Panc1 (cell line): ENCODE results near the gene ZSCAN2.
A peak's percentile ranks its signal among the peaks of the same experiment; 100 is the strongest.

Experiments used
- CTCF ChIP-seq: fragments of 450-650 bp; IDR thresholded peaks from 2 replicates; pipeline ENCODE4 v1.5.1; 2017; ENCODE audit warnings: mild to moderate bottlenecking
- POLR2AphosphoS5 ChIP-seq: IDR thresholded peaks from 2 replicates; pipeline ENCODE4 v1.6.1; 2012; ENCODE audit warnings: mild to moderate bottlenecking, low read depth, low read length, moderate library complexity
- SIN3A ChIP-seq: IDR thresholded peaks from 2 replicates; pipeline ENCODE4 v1.6.1; 2012; ENCODE audit warnings: low read depth, mild to moderate bottlenecking, low read length, moderate library complexity, borderline replicate concordance; ENCODE audit not compliant: insufficient read depth
- TCF7L2 ChIP-seq: IDR thresholded peaks from 2 replicates; pipeline ENCODE4 v1.6.1; 2011; ENCODE audit warnings: mild to moderate bottlenecking, low read depth, low read length, inconsistent platforms
- TF ChIP-seq, protein P1 (sequence below), 2 experiments: IDR thresholded peaks; 2 replicates each; pipeline ENCODE4 v1.6.1; 2011 to 2012; ENCODE audit warnings: low read depth in 2 of 2, control low read depth in 1 of 2, low read length in 1 of 2, mild to moderate bottlenecking in 1 of 2, moderate library complexity in 1 of 2; ENCODE audit not compliant: insufficient read depth in 1 of 2

DNA sequence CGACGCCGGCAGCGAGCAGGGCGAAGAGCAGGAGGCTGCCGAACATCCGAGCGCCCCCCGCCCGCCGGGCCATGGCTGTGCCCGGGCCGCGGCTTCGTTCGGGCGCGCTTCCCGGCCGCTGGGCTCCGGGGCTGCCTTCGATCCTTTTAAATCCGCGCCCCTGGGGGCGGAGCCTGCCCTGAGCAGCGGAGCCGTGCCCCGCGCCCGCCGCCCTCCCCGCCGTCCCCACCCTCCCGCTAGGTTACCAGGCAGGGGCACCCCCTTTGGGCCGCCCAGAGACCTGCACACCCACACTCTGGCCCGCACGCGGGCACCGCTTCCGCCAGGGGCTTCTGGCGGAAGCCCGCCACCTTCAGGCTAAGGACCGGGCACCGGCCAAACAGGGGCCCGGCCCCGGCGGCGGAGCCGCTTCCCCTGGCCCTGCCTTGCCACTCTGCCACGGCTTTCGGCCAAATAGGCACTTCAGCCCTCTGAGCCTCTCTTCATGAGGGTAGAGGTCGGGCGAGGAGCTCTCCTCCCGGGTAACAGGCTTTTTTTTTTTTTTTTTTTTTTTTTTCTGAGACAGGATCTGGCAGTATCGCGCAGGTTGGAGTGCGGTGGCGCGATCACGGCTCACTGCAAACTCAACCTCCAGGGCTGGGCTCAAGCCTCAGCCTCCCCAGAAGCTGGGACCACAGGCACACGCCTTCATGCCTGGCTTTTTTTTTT is 57.4 kb downstream of the ZSCAN2 start, which contains the start of gene NMB:
- TF ChIP-seq CTCF = peak; percentile 84
- peak; percentile 60 for TF ChIP-seq POLR2AphosphoS5
- TF ChIP-seq, protein P1, sequence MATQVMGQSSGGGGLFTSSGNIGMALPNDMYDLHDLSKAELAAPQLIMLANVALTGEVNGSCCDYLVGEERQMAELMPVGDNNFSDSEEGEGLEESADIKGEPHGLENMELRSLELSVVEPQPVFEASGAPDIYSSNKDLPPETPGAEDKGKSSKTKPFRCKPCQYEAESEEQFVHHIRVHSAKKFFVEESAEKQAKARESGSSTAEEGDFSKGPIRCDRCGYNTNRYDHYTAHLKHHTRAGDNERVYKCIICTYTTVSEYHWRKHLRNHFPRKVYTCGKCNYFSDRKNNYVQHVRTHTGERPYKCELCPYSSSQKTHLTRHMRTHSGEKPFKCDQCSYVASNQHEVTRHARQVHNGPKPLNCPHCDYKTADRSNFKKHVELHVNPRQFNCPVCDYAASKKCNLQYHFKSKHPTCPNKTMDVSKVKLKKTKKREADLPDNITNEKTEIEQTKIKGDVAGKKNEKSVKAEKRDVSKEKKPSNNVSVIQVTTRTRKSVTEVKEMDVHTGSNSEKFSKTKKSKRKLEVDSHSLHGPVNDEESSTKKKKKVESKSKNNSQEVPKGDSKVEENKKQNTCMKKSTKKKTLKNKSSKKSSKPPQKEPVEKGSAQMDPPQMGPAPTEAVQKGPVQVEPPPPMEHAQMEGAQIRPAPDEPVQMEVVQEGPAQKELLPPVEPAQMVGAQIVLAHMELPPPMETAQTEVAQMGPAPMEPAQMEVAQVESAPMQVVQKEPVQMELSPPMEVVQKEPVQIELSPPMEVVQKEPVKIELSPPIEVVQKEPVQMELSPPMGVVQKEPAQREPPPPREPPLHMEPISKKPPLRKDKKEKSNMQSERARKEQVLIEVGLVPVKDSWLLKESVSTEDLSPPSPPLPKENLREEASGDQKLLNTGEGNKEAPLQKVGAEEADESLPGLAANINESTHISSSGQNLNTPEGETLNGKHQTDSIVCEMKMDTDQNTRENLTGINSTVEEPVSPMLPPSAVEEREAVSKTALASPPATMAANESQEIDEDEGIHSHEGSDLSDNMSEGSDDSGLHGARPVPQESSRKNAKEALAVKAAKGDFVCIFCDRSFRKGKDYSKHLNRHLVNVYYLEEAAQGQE (IDR thresholded peaks at IDR 0.05; ENCODE audit: insufficient read depth in 1 of 2, low read depth in 2 of 2, low read length in 1 of 2) = no peak
- TF ChIP-seq SIN3A = no peak
- TF ChIP-seq TCF7L2 = no peak
